Measurements from ENCODE around the gene MTHFD2L.

DNA sequence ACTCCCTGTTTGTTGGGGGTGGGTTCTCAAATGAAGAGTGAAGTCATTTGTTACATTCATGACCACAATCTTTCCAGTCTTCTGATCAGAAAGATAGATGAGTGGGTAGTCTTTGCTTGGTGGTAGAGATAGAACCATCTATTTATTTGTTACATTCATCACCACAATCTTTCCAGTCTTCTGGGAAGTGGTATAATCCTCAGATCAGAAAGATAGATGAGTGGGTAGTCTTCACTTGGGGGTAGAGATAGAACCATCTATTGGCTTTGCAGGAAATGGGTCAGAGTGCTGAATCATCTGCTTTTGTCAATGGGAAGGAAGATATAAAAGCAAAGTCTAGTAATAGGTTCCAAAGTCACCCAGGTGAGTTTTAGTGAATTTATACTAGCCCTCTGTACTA lies 86.1 kb downstream of the MTHFD2L start:
- TF ChIP-seq POLR2AphosphoS5 (IDR thresholded peaks at IDR 0.05) (no peak), CTCF (IDR thresholded peaks at IDR 0.05) (no peak)
